HuH-7 (cell line): Measurements from ENCODE around the gene INPP5A.

Source experiments
- DNase-seq: peaks from one replicate; pipeline ENCODE4 v3.0.0; 2011; ENCODE audit warnings: low spot score

The INPP5A gene

DNA sequence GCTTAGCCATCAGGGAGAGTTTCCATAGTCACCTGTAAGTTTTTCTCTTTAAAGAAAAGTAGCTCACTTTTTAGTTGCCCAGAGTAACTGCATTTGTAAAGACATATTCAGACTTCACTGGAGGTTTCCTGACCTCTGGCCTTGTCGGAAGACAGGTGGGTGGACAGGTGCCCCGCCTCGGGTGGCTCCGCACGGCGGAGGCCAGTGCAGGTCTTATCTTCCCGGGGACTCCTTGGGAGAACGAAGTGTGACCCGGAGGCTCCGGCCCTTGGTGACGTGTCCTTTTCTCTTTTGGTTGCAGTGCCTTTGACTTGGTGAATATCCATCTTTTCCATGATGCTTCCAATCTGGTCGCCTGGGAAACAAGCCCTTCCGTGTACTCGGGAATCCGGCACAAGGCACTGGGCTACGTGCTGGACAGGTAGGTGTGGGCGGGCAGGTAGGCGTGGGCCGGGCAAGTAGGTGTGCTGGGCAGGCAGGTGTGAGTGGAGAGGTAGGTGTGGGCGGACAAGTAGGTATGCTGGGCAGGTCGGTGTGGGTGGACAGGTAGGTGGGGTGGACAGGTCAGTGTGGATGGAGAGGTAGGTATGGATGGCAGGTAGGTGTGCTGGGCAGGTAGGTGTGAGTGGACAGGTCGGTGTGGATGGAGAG is 172.6 kb downstream of the INPP5A start:
- no peak for DNase-seq

DNA sequence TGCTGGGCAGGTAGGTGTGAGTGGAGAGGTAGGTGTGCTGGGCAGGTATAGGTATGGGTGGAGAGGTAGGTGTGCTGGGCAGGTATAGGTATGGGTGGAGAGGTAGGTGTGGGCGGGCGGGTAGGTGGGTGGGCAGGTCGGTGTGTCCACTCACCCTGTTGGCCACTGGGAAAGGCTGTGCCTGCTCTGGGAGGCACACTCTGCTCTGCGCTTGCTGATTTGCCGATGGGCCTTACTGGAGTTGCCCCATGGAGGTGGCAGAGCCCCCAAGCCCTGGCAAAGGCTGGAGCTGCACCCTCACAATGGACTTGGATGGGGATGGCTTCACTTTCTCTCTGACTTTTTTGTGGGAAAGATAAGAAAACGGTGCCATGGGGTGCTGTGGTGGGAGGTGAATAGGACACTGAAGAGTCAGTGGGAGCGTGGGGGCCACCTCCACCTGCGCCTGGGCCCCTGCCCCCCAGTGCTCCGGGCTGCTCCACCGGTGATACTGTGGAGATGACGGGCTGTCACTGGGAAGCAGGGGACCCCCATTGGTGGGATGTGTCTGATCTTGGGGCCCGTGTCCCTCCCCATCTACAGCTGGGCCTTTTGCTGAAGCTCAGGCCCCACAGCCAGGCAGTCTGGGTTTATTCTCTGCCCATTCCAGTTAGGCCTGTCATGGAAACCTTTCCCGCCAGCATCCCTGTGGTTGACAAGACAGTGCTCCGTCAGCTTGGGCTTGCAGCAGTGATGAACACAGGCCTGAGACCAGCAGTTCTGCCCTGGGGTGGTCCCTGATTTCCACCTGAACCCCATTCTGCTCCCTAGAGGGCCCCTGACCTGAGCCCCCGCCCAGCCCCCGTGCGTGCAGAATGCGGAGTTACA is 173.4 kb downstream of the INPP5A start:
- no peak for DNase-seq

- no peak for DNase-seq
Observed at GRCh38 chr10:132711613-132712121, 174.1 kb downstream of the INPP5A start.

DNA sequence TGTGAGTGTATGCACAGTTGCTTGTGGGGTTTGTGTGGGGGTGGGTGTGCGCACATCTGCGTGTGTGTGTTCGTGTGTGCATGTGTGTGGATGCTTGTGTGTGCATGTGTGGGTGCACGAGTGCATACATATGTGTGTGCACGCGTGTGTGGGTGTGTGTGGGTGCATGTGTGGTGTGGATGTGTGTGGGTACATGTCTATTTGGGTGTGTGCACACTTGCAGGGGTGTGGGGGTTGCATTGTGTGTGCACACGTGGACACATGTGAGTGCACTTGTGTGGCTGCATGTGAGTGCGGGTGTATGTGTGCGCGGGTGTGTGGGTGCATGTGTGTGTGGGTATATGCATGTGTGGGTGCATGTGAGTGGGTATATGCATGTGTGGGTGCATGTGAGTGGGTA is 174.7 kb downstream of the INPP5A start:
- DNase-seq: no peak

GRCh38 chr10:132712743-132713142 is 175.2 kb downstream of the INPP5A start:
- DNase-seq: no peak

GRCh38 chr10:132713421-132714095 is 176.0 kb downstream of the INPP5A start:
- no peak for DNase-seq

DNA sequence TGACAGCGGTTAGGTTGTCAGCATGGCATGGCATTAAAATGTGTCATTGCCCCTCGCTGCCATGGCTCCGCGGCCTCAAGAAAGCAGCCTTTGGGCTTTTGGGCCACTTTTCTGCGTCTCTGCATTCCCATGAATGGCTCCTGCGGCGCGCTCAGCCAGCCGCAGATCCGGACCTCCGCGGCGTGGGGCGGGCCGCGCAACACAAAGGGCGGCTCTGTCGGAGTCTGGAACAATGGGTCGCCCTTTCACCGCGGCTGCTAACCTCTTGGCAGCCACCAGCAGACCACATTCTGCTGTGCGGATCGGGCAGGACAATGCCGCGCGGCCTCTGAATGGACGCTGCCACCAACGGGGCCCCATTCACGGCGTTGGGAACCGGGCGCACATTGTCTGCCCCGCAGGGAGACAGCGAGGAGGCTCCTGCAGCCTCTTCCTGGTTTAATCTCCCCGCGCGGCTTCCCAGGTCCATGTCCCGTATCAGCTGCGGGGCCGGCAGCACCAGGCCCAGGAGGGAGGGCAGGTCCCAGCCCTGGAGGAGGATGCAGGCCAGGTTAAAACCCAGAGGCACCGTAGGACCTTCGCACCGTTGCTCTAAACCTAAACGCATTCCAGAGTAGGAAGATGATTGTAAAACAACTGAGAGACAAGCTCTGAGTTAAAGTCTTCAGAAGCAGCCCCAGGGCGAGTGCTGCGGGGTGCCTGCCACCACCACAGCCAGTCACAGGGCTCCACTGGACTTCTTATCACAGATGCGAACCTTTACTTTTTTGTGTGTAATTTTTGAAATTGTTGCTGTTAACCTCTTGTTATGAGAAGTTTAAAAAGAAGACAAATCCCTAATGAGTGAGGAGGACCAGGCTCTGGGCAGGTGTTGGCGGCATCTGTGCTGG is 176.8 kb downstream of the INPP5A start:
- no peak for DNase-seq

GRCh38 chr10:132714986-132715775 is 177.6 kb downstream of the INPP5A start:
- no peak for DNase-seq

DNA sequence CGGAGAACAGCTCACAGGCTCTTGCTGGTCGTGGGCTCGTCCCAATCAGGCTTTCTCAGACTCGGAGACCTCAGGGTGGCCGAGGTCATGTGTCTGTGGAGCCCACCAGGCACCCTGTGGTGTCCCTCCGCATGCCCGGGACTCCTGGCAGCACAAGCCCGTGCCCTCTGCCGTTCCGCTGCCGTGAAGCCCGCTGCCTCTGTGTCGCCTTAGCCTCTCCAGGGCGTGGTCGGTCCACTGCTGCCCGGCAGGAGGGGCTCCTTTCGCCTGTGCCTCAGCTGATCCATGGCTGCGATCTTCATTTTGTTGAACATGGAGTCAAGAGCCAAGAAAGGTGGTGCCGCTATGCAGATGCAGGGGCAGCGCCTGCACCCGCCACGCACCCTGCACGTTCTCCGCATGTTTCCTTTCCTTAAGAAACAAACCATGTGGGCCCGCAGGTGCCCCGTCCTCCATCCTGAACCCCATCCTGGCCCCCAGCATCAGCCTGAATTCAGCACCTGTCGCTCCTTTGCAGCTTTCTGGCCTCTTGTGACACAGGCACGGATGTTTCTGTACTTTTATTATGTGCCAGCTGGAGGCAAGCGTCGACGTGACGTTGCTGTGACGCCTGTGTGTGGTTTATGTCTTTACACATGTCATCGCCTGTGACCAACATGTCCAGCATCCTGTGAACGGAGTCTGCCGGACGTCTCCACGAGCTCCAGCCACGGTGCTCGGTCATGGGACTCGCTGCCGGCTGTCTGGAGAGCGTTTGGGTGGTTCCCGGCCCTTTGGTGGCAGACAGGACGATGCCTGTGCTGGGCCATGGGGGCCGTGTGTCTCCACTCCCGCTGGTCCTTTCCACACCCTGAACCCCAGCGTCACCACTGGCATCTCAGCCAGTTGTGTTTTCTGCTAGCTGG is 178.4 kb downstream of the INPP5A start:
- no peak for DNase-seq

GRCh38 chr10:132716691-132717490 is 179.3 kb downstream of the INPP5A start:
- no peak for DNase-seq

GRCh38 chr10:132721725-132722124 is 184.1 kb downstream of the INPP5A start:
- no peak for DNase-seq

GRCh38 chr10:132722394-132723329 is 185.1 kb downstream of the INPP5A start:
- DNase-seq: no peak

DNA sequence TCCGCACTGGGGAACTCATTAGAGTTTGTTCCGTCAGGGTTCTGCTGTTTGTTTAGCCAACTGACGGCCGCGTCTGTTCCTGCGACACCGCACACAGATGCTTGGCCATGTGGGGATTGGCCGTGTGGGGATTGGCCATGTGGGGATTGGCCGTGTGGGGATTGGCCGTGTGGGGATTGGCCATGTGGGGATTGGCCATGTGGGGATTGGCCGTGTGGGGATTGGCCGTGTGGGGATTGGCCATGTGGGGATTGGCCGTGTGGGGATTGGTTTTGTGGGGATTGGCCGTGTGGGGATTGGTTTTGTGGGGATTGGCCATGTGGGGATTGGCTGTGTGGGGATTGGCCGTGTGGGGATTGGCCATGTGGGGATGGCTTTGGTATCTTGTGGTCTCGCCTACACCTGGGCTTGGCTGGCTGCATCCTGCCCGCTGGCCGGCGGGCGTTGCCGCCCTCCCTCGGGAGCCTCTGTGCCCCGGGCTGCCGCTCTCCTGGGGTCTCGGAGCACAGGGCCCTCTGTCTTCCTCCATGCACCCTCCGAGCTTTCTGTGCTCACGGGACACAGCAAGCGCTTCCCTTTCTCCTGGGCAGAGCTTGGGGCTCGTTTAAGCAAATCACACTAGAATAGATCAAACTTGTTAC is 185.9 kb downstream of the INPP5A start:
- DNase-seq: no peak

DNA sequence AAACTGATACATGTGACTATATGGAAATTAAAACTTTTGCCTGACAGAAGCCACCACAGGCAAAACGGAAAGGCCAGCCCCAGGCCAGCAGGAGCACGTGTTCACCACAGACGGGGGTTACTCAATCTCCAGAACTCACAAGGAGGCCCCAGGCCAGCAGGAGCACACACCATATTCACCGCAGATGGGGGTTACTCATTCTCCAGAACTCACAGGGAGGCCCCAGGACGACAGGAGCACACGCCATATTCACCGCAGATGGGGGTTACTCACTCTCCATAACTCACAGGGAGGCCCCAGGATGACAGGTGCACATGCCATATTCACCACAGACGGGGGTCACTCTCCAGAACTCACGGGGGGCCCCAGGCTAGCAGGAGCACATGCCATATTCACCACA is 186.9 kb downstream of the INPP5A start:
- no peak for DNase-seq

- DNase-seq: no peak
Observed at GRCh38 chr10:132725202-132725601, 187.6 kb downstream of the INPP5A start.

GRCh38 chr10:132726194-132726593 is 188.6 kb downstream of the INPP5A start:
- DNase-seq: no peak

GRCh38 chr10:132726951-132727350 is 189.4 kb downstream of the INPP5A start:
- DNase-seq: no peak
